GM12878 (cell line): Measurements from ENCODE around the gene MDFIC. TPM values are rescaled to one million over a fixed set of nuclear protein-coding genes. Genes with fewer than 3 reads are reported as not detected.

Source experiments
- ATAC-seq: fragments of 200-7000 bp; cut with Tn5 transposase; 3 replicates; pipeline ENCODE4 v1.9.1; 2020; ENCODE audit warnings: mild to moderate bottlenecking, moderate library complexity
- BruUV-seq: library from RNA; stranded (reverse); fragments of 400-500 nt; replicated peaks from 2 replicates; lab custom pipeline; 2021; lab: Mats Ljungman, UMichigan
- CTCF ChIA-PET: fragments of 300-600 bp; sonication (Branson Sonifier 250); formaldehyde crosslinking; extraction: SDS; loops from one replicate; lab custom pipeline; 2021; ENCODE audit warnings: inconsistent platforms; lab: Yijun Ruan, JAX
- POLR2A ChIA-PET: fragments of 350-600 bp; formaldehyde crosslinking; extraction: SDS; loops from one replicate; lab custom pipeline; 2021; ENCODE audit warnings: inconsistent platforms; lab: Charles Lee
- RAD21 ChIA-PET: fragments of 300-600 bp; sonication (Branson Sonifier 250); formaldehyde crosslinking; loops from one replicate; lab custom pipeline; 2023; ENCODE audit warnings: antibody characterized with exemption; ENCODE audit not compliant: unreplicated experiment; lab: Charles Lee
- SMC1A ChIA-PET: fragments of 300-600 bp; sonication (Branson Sonifier 250); formaldehyde crosslinking; loops from one replicate; lab custom pipeline; 2023; ENCODE audit not compliant: unreplicated experiment, uncharacterized antibody; lab: Charles Lee
- DNase-seq: peaks from one replicate; pipeline ENCODE4 v3.0.0-alpha.2; 2011; ENCODE audit warnings: low read depth, low spot score
- FAIRE-seq: peaks from 3 replicates; lab custom pipeline; 2011; peaks lifted over from hg19 to GRCh38; lab: Jason Lieb, UNC
- H2AFZ ChIP-seq: 2 replicates; pipeline ENCODE4 v1.6.0; 2011; ENCODE audit warnings: low read depth, low read length, control low read depth; ENCODE audit not compliant: control insufficient read depth
- H3K27ac ChIP-seq: 2 replicates; pipeline ENCODE4 v1.5.1; 2011; ENCODE audit warnings: control low read depth; ENCODE audit not compliant: control insufficient read depth, insufficient read depth
- H3K27me3 ChIP-seq, 2 experiments: replicated peaks in 1 of 2; 2 replicates each; pipeline versions ENCODE4 v1.6.0 to v1.6.1; 2011; ENCODE audit warnings: low read length in 1 of 2; ENCODE audit not compliant: control insufficient read depth in 2 of 2, insufficient read depth in 2 of 2
- H3K36me3 ChIP-seq, 2 experiments: 2 replicates each; pipeline ENCODE4 v1.5.1; 2011; ENCODE audit warnings: low read length in 1 of 2; ENCODE audit not compliant: control insufficient read depth in 2 of 2, insufficient read depth in 2 of 2
- H3K4me1 ChIP-seq: 2 replicates; pipeline ENCODE4 v1.6.1; 2011; ENCODE audit warnings: mild to moderate bottlenecking, low read length, moderate library complexity, mixed read lengths; ENCODE audit not compliant: control insufficient read depth, insufficient read depth
- H3K4me2 ChIP-seq: 2 replicates; pipeline ENCODE4 v1.6.0; 2011; ENCODE audit warnings: control low read depth; ENCODE audit not compliant: control insufficient read depth, insufficient read depth
- H3K4me3 ChIP-seq: fragments of 200-600 bp; sonication (generic); 2 replicates; pipeline ENCODE4 v1.5.1; 2016
- H3K79me2 ChIP-seq: 2 replicates; pipeline ENCODE4 v1.6.0; 2011; ENCODE audit warnings: low read length; ENCODE audit not compliant: control insufficient read depth, insufficient read depth
- H3K9ac ChIP-seq: 2 replicates; pipeline ENCODE4 v1.8.0; 2011; ENCODE audit warnings: low read length, control low read depth, mixed read lengths; ENCODE audit not compliant: control insufficient read depth, insufficient read depth
- H3K9me3 ChIP-seq: replicated peaks from 3 replicates; pipeline ENCODE4 v1.5.1; 2011; ENCODE audit warnings: mild to moderate bottlenecking, low read length; ENCODE audit not compliant: control insufficient read depth, insufficient read depth
- H4K20me1 ChIP-seq: 2 replicates; pipeline ENCODE4 v1.6.0; 2011; ENCODE audit not compliant: control insufficient read depth, insufficient read depth
- ATF7 ChIP-seq: fragments of 450-650 bp; IDR thresholded peaks from 2 replicates; pipeline ENCODE4 v1.6.1; 2016; ENCODE audit warnings: low read depth, mild to moderate bottlenecking
- BACH1 ChIP-seq: fragments of 450-650 bp; IDR thresholded peaks from 2 replicates; pipeline ENCODE4 v1.6.1; 2017; ENCODE audit warnings: mild to moderate bottlenecking, borderline replicate concordance
- CBX3 ChIP-seq: fragments of 200-600 bp; sonication (generic); IDR thresholded peaks from 2 replicates; pipeline ENCODE4 v1.6.1; 2016; ENCODE audit warnings: low read depth, borderline replicate concordance
- CBX5 ChIP-seq: sonication (generic); IDR thresholded peaks from 2 replicates; pipeline ENCODE4 v1.6.1; 2016; ENCODE audit warnings: low read depth, moderate library complexity, mild to moderate bottlenecking, inconsistent platforms
- FOXM1 ChIP-seq: IDR thresholded peaks from 2 replicates; pipeline ENCODE4 v1.6.1; 2012; ENCODE audit warnings: low read depth, mild to moderate bottlenecking, inconsistent platforms, low read length, moderate library complexity
- MXI1 ChIP-seq: fragments of 150-350 bp; IDR thresholded peaks from 2 replicates; pipeline ENCODE4 v1.6.1; 2011; ENCODE audit warnings: low read depth, mild to moderate bottlenecking, inconsistent platforms, low read length, improper control_type of control experiment
- NFIC ChIP-seq: IDR thresholded peaks from 2 replicates; pipeline ENCODE4 v1.6.1; 2012; ENCODE audit warnings: low read depth, mild to moderate bottlenecking, inconsistent platforms, low read length, moderate library complexity
- NFXL1 ChIP-seq: fragments of 450-650 bp; IDR thresholded peaks from 2 replicates; pipeline ENCODE4 v1.6.1; 2017; ENCODE audit warnings: antibody characterized with exemption, mild to moderate bottlenecking, borderline replicate concordance
- RFX5 ChIP-seq: IDR thresholded peaks from 2 replicates; pipeline ENCODE4 v1.6.1; 2011; ENCODE audit warnings: low read depth, low read length, improper control_type of control experiment
- TARDBP ChIP-seq: IDR thresholded peaks from 2 replicates; pipeline ENCODE4 v1.6.1; 2016; ENCODE audit warnings: borderline replicate concordance
- TBL1XR1 ChIP-seq: IDR thresholded peaks from 2 replicates; pipeline ENCODE4 v1.6.1; 2012; ENCODE audit warnings: low read depth, low read length, improper control_type of control experiment
- WRNIP1 ChIP-seq: IDR thresholded peaks from 2 replicates; pipeline ENCODE4 v1.6.1; 2011; ENCODE audit warnings: low read depth, low read length, improper control_type of control experiment, borderline replicate concordance
- WGBS: methylation state at CpG from one replicate; pipeline ENCODE4 v1.1.6; 2016; ENCODE audit warnings: low lambda C conversion rate; ENCODE audit not compliant: insufficient replicate concordance, insufficient coverage; ENCODE audit errors: missing lambda C conversion rate; 5-methylcytosine and 5-hydroxymethylcytosine counted together
- in situ Hi-C: fragments of 300-500 bp; cut with MboI; formaldehyde crosslinking; loops from 9 replicates; pipeline ENCODE4 v1.14.3; 2018; ENCODE audit warnings: mixed read lengths
- intact Hi-C: fragments of 100-400 bp; cut with micrococcal nuclease; formaldehyde crosslinking; loops from one replicate; pipeline ENCODE4 v1.14.2; 2022; ENCODE audit not compliant: unreplicated experiment
- polyA plus RNA-seq, 11 experiments: library from polyadenylated mRNA; depleted of rRNA in 4 of 11; unstranded in 6 of 11; stranded (reverse) in 5 of 11; fragments of >200 nt; fragmentation: Nextera tagmentation in 4 of 11; fragmentation: Illumina TruSeq in 1 of 11; extraction: Ambion mirVana in 4 of 11; extraction: Trizol in 1 of 11; gene quantifications; 1 replicate in 1 of 11; 2 replicates in 10 of 11; pipeline versions ENCODE4 v1.2.1 to v1.2.3, GENCODE V29; 2011 to 2016; ENCODE audit warnings: inconsistent platforms in 2 of 11, missing spikeins in 2 of 11, low read depth in 1 of 11
- total RNA-seq, 4 experiments: library from RNA; depleted of rRNA in 3 of 4; stranded (reverse); fragments of >200 nt in 3 of 4; fragmentation: Illumina TruSeq in 1 of 4; extraction: Trizol in 1 of 4; gene quantifications; 2 replicates each; pipeline versions ENCODE4 v1.2.1 to v1.2.3, GENCODE V29; 2013 to 2021
- TF ChIP-seq, protein P1 (sequence below): IDR thresholded peaks from 2 replicates; pipeline ENCODE4 v1.6.1; 2011; ENCODE audit warnings: borderline replicate concordance, low read depth, mild to moderate bottlenecking, moderate library complexity, low read length; ENCODE audit not compliant: insufficient read depth, poor library complexity, severe bottlenecking
- TF ChIP-seq, protein P2 (sequence below): fragments of 150-350 bp; IDR thresholded peaks from 2 replicates; pipeline ENCODE4 v1.6.1; 2016; ENCODE audit warnings: low read depth, low read length
- TF ChIP-seq, protein P3 (sequence below): fragments of 450-650 bp; formaldehyde crosslinking; IDR thresholded peaks from 2 replicates; pipeline ENCODE4 v1.4.0; 2020; ENCODE audit warnings: mild to moderate bottlenecking, moderate library complexity

The MDFIC gene
- total and polyA plus RNA-seq, 10 of the 15 experiments (the other 5 are each of a cell fraction or from before 2014, with no cell fraction given), result 7.3 to 58.4 (median 40.0) TPM

DNA sequence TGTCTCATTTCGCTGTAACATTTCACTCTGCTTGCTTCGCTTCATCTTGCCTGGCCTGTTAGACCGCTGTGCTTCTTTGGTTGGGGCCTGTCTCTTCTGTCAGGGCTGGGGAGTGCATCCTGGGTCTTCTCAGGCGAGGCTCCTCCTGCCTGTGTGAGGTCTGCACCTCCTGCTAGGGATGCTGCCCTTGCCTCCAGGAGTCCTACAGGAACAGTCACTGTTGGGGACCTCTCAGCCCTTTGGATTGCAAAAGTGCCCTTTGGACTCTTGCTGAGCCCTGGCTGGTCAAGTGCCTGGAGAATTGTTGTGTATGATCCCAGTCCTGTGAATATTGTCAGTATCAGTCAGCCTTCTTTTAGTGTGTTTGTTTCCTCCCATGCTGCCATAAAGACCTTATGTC lies 84.1 kb downstream of the MDFIC start (continued):
- TF ChIP-seq, protein P1, sequence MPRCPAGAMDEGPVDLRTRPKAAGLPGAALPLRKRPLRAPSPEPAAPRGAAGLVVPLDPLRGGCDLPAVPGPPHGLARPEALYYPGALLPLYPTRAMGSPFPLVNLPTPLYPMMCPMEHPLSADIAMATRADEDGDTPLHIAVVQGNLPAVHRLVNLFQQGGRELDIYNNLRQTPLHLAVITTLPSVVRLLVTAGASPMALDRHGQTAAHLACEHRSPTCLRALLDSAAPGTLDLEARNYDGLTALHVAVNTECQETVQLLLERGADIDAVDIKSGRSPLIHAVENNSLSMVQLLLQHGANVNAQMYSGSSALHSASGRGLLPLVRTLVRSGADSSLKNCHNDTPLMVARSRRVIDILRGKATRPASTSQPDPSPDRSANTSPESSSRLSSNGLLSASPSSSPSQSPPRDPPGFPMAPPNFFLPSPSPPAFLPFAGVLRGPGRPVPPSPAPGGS, result no peak
- TF ChIP-seq WRNIP1, result no peak
- TF ChIP-seq, all 136 proteins: peak for 0

DNA sequence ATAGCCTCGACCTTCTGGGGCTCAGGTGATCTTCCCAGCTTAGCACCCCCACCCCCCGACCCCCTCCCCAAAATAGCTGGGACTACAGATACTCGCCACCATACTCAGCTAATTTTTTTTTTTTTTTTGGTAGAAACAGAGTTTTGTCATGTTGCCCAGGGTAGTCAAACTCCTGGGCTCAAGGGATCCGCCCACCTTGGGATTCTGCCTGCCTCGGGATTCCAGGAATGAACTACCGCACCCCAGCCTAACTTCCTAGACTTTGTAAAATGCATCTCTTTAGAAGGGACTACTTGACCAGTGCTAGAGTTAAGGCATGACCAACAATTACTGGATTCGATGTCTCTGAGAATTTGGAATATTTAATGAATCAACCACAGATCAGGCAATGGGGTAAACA lies 85.9 kb downstream of the MDFIC start:
- no peak for FAIRE-seq
- POLR2A ChIA-PET, result interaction anchor here (0.6 to 1.0 kb wide), 3 partner anchors 21 to 168 kb away, joined by 3 read pairs; no protein-coding TSS in a partner anchor
- WGBS, result 85% methylated on average over 7 of the region's 7 CpGs
- TF ChIP-seq BACH1, result no peak
- no peak for TF ChIP-seq NFXL1
- TF ChIP-seq, protein P2, sequence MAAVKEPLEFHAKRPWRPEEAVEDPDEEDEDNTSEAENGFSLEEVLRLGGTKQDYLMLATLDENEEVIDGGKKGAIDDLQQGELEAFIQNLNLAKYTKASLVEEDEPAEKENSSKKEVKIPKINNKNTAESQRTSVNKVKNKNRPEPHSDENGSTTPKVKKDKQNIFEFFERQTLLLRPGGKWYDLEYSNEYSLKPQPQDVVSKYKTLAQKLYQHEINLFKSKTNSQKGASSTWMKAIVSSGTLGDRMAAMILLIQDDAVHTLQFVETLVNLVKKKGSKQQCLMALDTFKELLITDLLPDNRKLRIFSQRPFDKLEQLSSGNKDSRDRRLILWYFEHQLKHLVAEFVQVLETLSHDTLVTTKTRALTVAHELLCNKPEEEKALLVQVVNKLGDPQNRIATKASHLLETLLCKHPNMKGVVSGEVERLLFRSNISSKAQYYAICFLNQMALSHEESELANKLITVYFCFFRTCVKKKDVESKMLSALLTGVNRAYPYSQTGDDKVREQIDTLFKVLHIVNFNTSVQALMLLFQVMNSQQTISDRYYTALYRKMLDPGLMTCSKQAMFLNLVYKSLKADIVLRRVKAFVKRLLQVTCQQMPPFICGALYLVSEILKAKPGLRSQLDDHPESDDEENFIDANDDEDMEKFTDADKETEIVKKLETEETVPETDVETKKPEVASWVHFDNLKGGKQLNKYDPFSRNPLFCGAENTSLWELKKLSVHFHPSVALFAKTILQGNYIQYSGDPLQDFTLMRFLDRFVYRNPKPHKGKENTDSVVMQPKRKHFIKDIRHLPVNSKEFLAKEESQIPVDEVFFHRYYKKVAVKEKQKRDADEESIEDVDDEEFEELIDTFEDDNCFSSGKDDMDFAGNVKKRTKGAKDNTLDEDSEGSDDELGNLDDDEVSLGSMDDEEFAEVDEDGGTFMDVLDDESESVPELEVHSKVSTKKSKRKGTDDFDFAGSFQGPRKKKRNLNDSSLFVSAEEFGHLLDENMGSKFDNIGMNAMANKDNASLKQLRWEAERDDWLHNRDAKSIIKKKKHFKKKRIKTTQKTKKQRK, result no peak
- TF ChIP-seq, protein P3, sequence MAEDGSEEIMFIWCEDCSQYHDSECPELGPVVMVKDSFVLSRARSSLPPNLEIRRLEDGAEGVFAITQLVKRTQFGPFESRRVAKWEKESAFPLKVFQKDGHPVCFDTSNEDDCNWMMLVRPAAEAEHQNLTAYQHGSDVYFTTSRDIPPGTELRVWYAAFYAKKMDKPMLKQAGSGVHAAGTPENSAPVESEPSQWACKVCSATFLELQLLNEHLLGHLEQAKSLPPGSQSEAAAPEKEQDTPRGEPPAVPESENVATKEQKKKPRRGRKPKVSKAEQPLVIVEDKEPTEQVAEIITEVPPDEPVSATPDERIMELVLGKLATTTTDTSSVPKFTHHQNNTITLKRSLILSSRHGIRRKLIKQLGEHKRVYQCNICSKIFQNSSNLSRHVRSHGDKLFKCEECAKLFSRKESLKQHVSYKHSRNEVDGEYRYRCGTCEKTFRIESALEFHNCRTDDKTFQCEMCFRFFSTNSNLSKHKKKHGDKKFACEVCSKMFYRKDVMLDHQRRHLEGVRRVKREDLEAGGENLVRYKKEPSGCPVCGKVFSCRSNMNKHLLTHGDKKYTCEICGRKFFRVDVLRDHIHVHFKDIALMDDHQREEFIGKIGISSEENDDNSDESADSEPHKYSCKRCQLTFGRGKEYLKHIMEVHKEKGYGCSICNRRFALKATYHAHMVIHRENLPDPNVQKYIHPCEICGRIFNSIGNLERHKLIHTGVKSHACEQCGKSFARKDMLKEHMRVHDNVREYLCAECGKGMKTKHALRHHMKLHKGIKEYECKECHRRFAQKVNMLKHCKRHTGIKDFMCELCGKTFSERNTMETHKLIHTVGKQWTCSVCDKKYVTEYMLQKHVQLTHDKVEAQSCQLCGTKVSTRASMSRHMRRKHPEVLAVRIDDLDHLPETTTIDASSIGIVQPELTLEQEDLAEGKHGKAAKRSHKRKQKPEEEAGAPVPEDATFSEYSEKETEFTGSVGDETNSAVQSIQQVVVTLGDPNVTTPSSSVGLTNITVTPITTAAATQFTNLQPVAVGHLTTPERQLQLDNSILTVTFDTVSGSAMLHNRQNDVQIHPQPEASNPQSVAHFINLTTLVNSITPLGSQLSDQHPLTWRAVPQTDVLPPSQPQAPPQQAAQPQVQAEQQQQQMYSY, result no peak
- no peak for TF ChIP-seq NFIC
- TF ChIP-seq MXI1, result no peak
- no peak for TF ChIP-seq ATF7
- no peak for TF ChIP-seq TBL1XR1
- TF ChIP-seq CBX3, result no peak
- no peak for TF ChIP-seq TARDBP
- TF ChIP-seq CBX5, result no peak
- TF ChIP-seq FOXM1, result no peak
- no peak for TF ChIP-seq RFX5

More for the DNA sequence above, 85.9 kb downstream of the MDFIC start:
- in situ Hi-C loops, result no loop called here
- H3K36me3 ChIP-seq, result peaks cover 4 to 5% of the 10 kb centered on the region in 2 experiments
- intact Hi-C loops, result loop anchor here (5.0 kb wide), 1 partner anchor 140 kb away; no protein-coding TSS in a partner anchor
- H3K79me2 ChIP-seq, result peaks cover 2% of the 10 kb centered on the region
- no peaks in the 10 kb centered on the region for H4K20me1 ChIP-seq
- no TSS peak for BruUV-seq
- no peak overlapping the region for H3K4me3 ChIP-seq
- CTCF ChIA-PET, result interaction anchor here (1.1 to 2.6 kb wide), 2 partner anchors 90 to 142 kb away, joined by 3 to 12 read pairs; no protein-coding TSS in a partner anchor
- H3K27ac ChIP-seq, result no peak overlapping the region
- peaks cover 21% of the 10 kb centered on the region for H3K4me1 ChIP-seq
- no peak for DNase-seq
- no peaks in the 10 kb centered on the region for H3K9me3 ChIP-seq
- no peak overlapping the region for H3K4me2 ChIP-seq
- H3K27me3 ChIP-seq, result no peaks in the 10 kb centered on the region
- RAD21 ChIA-PET, result interaction anchor here (0.6 to 1.7 kb wide), 2 partner anchors 50 to 78 kb away, joined by 3 read pairs; no protein-coding TSS in a partner anchor
- H3K9ac ChIP-seq, result no peak overlapping the region
- SMC1A ChIA-PET, result interaction anchor here (1.5 to 2.3 kb wide), 4 partner anchors 32 to 143 kb away, joined by 4 to 12 read pairs (median 4); no protein-coding TSS in a partner anchor
- no peak for ATAC-seq
- no peak overlapping the region for H2AFZ ChIP-seq
